ENCODE data around the gene DLEC1. TPM values are rescaled to one million over a fixed set of nuclear protein-coding genes. Genes with fewer than 3 reads are reported as not detected.

The DLEC1 gene
- total and polyA plus RNA-seq, 7 donors = 0.16 to 0.60 (median 0.41) TPM

DNA sequence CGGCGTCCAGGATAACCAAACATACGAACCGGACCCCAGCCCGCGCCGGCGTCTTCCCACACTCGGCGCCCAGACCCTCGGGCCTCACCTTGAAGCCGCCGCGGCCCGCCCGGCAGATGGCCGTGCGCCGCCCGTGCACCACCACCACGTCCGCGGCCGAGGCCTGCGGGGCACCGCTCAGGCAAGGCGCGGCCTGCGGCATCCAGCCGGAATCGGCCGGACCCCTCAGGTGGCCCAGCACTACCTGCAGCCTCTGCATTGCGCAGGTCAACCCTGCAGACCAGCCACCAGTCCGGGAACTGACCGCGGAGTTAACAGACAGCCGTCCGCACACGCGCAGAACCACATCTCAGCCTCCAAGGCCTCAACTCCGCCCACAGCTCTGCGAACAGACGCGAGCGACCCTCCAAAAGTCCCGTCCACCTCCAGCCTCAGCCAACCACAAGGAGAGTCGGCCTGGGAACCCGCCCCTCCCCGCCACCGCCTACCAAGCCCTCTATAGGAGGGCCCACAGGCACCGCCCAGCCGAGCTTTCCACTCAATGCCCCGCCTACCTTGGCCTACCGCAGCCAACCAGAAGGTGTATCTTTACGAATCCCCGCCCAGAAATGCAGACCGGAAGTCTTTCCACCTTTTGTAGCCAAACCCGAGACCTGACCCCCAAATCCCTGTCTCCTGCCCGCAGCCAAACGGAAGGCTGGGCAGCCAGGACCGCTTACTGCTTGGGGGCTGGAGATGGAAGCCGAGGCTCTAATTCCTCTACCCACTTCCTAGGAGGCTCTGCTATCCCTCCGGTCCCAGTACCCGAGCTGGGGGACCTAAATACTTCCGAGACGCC lies 98.0 kb downstream of the DLEC1 start, which contains the start of gene ACAA1:
Gene ACAA1 (minus strand): TSS at position 351 of the 838 bp plus-strand sequence. CDS start 92 bp downstream, at position 259.
- peak within 1 kb of the TSS; percentile 89 to 97 (median 94) for H3K27ac ChIP-seq
- peaks cover 0 to 60% (median 37%) of the 10 kb centered on the region in 4 donors for H3K4me1 ChIP-seq
- H3K36me3 ChIP-seq = peaks cover 5 to 46% (median 20%) of the 10 kb centered on the region in 4 donors
- 0% methylated on average over 66 of the region's 66 CpGs for whole genome bisulfite sequencing, 2 donors
- peak; percentile 100 for DNase-seq
- TF ChIP-seq POLR2A (IDR thresholded peaks at IDR 0.05) = peak; percentile 82 to 89
- TF ChIP-seq EP300 (IDR thresholded peaks at IDR 0.05) = no peak
- TF ChIP-seq, protein P1, sequence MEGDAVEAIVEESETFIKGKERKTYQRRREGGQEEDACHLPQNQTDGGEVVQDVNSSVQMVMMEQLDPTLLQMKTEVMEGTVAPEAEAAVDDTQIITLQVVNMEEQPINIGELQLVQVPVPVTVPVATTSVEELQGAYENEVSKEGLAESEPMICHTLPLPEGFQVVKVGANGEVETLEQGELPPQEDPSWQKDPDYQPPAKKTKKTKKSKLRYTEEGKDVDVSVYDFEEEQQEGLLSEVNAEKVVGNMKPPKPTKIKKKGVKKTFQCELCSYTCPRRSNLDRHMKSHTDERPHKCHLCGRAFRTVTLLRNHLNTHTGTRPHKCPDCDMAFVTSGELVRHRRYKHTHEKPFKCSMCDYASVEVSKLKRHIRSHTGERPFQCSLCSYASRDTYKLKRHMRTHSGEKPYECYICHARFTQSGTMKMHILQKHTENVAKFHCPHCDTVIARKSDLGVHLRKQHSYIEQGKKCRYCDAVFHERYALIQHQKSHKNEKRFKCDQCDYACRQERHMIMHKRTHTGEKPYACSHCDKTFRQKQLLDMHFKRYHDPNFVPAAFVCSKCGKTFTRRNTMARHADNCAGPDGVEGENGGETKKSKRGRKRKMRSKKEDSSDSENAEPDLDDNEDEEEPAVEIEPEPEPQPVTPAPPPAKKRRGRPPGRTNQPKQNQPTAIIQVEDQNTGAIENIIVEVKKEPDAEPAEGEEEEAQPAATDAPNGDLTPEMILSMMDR (IDR thresholded peaks at IDR 0.05) = no peak
- TF ChIP-seq POLR2AphosphoS5 (IDR thresholded peaks at IDR 0.05) = peak; percentile 89 to 97 (median 93)
- no peaks in the 10 kb centered on the region for H3K9me3 ChIP-seq
- H3K4me3 ChIP-seq = peak within 1 kb of the TSS; percentile 72 to 96 (median 89)
- intact Hi-C loops (cut with DNase I) = loop anchor here (2.0 to 5.0 kb wide), 3 partner anchors 40 to 320 kb away; no protein-coding TSS in a partner anchor
- no peaks in the 10 kb centered on the region for H3K27me3 ChIP-seq

DNA sequence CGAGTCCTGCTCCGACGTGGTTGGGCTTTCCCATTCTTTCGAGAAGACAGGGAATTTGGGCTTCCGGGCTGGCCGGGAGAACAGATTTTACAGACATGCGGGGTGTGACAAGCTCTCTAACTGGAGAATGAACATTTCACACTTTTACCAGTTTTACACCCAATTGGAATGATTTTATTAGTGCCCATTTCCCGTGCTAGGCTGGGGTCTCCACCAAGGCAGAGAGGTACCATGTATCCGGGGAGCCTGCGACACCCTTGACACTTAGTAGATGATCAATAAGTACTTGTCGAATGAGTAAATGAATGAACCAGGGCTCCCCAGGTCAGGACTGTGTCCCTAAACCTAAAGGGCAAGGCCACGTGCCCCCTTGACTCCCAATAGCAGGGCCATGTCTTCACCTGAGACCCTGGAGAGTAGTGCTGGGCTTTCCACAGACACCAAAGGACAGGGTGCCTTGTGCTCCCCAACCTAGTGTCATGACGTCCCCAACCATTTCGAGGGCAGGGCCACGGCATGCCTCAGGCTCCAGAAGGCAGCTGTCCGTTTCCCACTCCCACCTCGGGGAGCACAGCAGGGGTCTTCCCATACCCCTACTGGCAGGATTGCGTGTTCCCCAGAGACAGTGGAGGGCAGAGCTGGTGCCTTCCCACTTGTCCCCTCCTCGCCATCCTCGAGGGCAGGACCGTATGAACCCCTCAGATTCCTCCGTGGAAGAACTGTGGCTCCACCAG lies 98.8 kb downstream of the DLEC1 start:
- Histone ChIP-seq H3K36me3 (peaks cover 5 to 45% (median 18%) of the 10 kb centered on the region in 4 donors), H3K27ac (peak overlapping the region; percentile 89 to 97 (median 94)), H3K9me3 (no peaks in the 10 kb centered on the region), H3K4me1 (peaks cover 0 to 60% (median 36%) of the 10 kb centered on the region in 4 donors), H3K27me3 (no peaks in the 10 kb centered on the region), H3K4me3 (peak overlapping the region; percentile 72 to 96 (median 89))
- WGBS, 2 donors = 7 to 16% methylated on average over 22 of the region's 22 CpGs
- TF ChIP-seq POLR2AphosphoS5 (IDR thresholded peaks at IDR 0.05) (no peak), POLR2A (IDR thresholded peaks at IDR 0.05) (no peak), EP300 (IDR thresholded peaks at IDR 0.05) (no peak)
- TF ChIP-seq, protein P1 (IDR thresholded peaks at IDR 0.05) = peak in 2 of 4 experiments; percentile 11 to 16
- intact Hi-C loops (cut with DNase I) = loop anchor here (1.0 to 5.0 kb wide), 4 partner anchors 28 to 320 kb away; partner anchors contain the start of gene OXSR1
- DNase-seq = no peak

DNA sequence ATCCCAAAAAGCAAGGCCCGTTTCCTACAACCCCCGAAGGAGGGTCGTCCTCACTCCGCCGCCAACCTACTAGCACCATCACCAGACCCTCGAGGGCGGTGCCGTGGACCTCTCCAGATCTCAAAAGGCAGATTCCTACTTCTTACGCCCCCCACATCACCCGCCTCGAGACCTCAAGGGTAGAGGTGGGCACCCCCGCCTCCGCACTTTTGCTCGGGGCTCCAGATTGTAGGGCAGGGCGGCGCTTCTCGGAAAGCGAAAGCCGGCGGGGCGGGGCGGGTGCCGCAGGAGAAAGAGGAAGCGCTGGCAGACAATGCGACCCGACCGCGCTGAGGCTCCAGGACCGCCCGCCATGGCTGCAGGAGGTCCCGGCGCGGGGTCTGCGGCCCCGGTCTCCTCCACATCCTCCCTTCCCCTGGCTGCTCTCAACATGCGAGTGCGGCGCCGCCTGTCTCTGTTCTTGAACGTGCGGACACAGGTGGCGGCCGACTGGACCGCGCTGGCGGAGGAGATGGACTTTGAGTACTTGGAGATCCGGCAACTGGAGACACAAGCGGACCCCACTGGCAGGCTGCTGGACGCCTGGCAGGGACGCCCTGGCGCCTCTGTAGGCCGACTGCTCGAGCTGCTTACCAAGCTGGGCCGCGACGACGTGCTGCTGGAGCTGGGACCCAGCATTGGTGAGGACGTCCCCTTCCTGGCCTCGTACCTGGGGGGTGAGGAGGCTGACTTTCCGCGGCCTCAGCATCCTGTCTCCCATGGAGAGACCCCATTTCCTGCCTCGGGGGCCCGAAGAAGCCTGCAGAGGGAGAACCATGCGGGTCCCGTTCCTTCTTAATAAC lies 99.6 kb downstream of the DLEC1 start, which contains the start of gene MYD88:
Gene MYD88 (plus strand): TSS at position 313 of the 842 bp plus-strand sequence. CDS start 40 bp downstream, at position 353.
- intact Hi-C loops (cut with DNase I) = loop anchor here (1.0 to 5.0 kb wide), 3 partner anchors 27 to 319 kb away; partner anchors contain the start of gene OXSR1
- peaks cover 0 to 52% (median 36%) of the 10 kb centered on the region in 4 donors for H3K4me1 ChIP-seq
- TF ChIP-seq EP300 (IDR thresholded peaks at IDR 0.05) = no peak
- peak; percentile 43 to 65 for TF ChIP-seq POLR2A (IDR thresholded peaks at IDR 0.05)
- TF ChIP-seq POLR2AphosphoS5 (IDR thresholded peaks at IDR 0.05) = peak; percentile 23 to 71 (median 66)
- TF ChIP-seq, protein P1 (IDR thresholded peaks at IDR 0.05) = no peak
- H3K9me3 ChIP-seq = no peaks in the 10 kb centered on the region
- H3K4me3 ChIP-seq = peak within 1 kb of the TSS; percentile 72 to 96 (median 89)
- DNase-seq = peak; percentile 92
- no peaks in the 10 kb centered on the region for H3K27me3 ChIP-seq
- H3K36me3 ChIP-seq = peaks cover 0 to 37% (median 14%) of the 10 kb centered on the region in 4 donors
- WGBS, 2 donors = 1% methylated on average over 65 of the region's 65 CpGs
- H3K27ac ChIP-seq = peak within 1 kb of the TSS; percentile 89 to 97 (median 94)

DNA sequence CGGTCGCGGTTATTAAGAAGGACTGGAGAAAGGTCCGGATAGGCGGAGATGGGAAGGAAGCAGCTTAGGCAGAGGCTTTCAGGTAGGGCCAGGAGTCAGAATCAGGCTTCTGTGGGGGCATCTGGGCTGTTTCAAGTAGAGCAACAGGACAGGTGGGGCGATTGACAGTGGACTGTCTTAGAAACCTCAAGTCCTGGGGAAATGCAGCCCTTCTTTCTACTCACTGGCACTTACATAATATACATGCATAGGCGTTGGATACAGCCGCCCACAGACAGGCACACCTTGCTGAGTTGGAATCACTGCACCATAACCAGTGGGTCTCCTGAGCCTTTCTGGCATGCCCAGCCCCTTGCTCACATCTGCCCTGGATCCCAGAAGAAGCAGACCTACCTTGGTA lies 100.2 kb downstream of the DLEC1 start:
- intact Hi-C loops (cut with DNase I) = loop anchor here (5.0 kb wide), 2 partner anchors 38 to 318 kb away; no protein-coding TSS in a partner anchor
- Histone ChIP-seq H3K9me3 (no peaks in the 10 kb centered on the region), H3K27me3 (no peaks in the 10 kb centered on the region), H3K4me1 (peaks cover 0 to 48% (median 36%) of the 10 kb centered on the region in 4 donors), H3K4me3 (peak overlapping the region; percentile 72 to 96 (median 89)), H3K36me3 (peaks cover 0 to 31% (median 11%) of the 10 kb centered on the region in 4 donors), H3K27ac (peak overlapping the region; percentile 89 to 97 (median 94))
- no peak for TF ChIP-seq POLR2AphosphoS5 (IDR thresholded peaks at IDR 0.05)
- TF ChIP-seq EP300 (IDR thresholded peaks at IDR 0.05) = no peak
- 0 to 4% methylated on average over 8 of the region's 8 CpGs for WGBS, 2 donors
- DNase-seq = no peak
